K562 (cell line): ENCODE data around the gene TEX22. TPM values are rescaled to one million over a fixed set of nuclear protein-coding genes. Genes with fewer than 3 reads are reported as not detected.

Experiments used
- CREB3 ChIP-seq: fragments of 450-650 bp; conservative IDR thresholded peaks from 2 replicates; pipeline ENCODE4 v1.6.1; 2016; ENCODE audit warnings: missing genetic modification characterization, low read depth, mild to moderate bottlenecking, missing compliant biosample characterization, moderate library complexity
- DNMT1 ChIP-seq: fragments of 450-650 bp; IDR thresholded peaks from 2 replicates; pipeline ENCODE4 v1.6.1; 2016; ENCODE audit warnings: antibody characterized with exemption, mild to moderate bottlenecking
- E2F6 ChIP-seq, 2 experiments: IDR thresholded peaks; 2 replicates each; pipeline ENCODE4 v1.6.1; 2011; ENCODE audit warnings: borderline replicate concordance in 1 of 2, control low read depth in 1 of 2, low read depth in 1 of 2, low read length in 1 of 2, mild to moderate bottlenecking in 1 of 2, mixed read lengths in 1 of 2, moderate library complexity in 1 of 2; ENCODE audit not compliant: insufficient read depth in 1 of 2, insufficient read length in 1 of 2, poor library complexity in 1 of 2, severe bottlenecking in 1 of 2; ENCODE audit errors: extremely low read depth in 1 of 2
- E2F8 ChIP-seq: fragments of 450-650 bp; IDR thresholded peaks from 2 replicates; pipeline ENCODE4 v1.7.1; 2018; ENCODE audit warnings: mild to moderate bottlenecking, low read depth; ENCODE audit not compliant: partially characterized antibody
- FUS ChIP-seq: fragments of 200-400 bp; formaldehyde crosslinking; optimal IDR thresholded peaks from 2 replicates; pipeline ENCODE3; 2017; ENCODE audit warnings: low read depth, low read length
- GTF2F1 ChIP-seq: IDR thresholded peaks from 2 replicates; pipeline ENCODE4 v1.6.1; 2011; ENCODE audit warnings: low read depth, low read length, improper control_type of control experiment
- MCM2 ChIP-seq: fragments of 450-650 bp; IDR thresholded peaks from 2 replicates; pipeline ENCODE4 v1.6.1; 2017; ENCODE audit warnings: low read depth, mild to moderate bottlenecking
- PHF8 ChIP-seq: fragments of 200-600 bp; sonication (generic); IDR thresholded peaks from 2 replicates; pipeline ENCODE4 v1.6.1; 2012; ENCODE audit warnings: mixed run types, mild to moderate bottlenecking, inconsistent platforms, low read length, moderate library complexity, borderline replicate concordance
- PTBP1 ChIP-seq: fragments of 200-400 bp; formaldehyde crosslinking; IDR thresholded peaks from 2 replicates; pipeline ENCODE4 v1.6.1; 2017; ENCODE audit warnings: low read depth, low read length
- RCOR1 ChIP-seq, 2 experiments: IDR thresholded peaks; 2 replicates each; pipeline ENCODE4 v1.6.1; 2012; ENCODE audit warnings: low read depth in 2 of 2, low read length in 2 of 2, borderline replicate concordance in 1 of 2, improper control_type of control experiment in 1 of 2
- ZBTB49 ChIP-seq: sonication (generic); formaldehyde crosslinking; IDR thresholded peaks from 2 replicates; pipeline ENCODE4 v1.8.0; 2022; ENCODE audit warnings: missing genetic modification reagents, mild to moderate bottlenecking, borderline replicate concordance
- ZBTB9 ChIP-seq: fragments of 450-650 bp; formaldehyde crosslinking; IDR thresholded peaks from 2 replicates; pipeline ENCODE4 v1.4.0; 2020; ENCODE audit warnings: mild to moderate bottlenecking, moderate library complexity
- ZEB2 ChIP-seq: fragments of 450-650 bp; IDR thresholded peaks from 2 replicates; pipeline ENCODE4 v1.6.1; 2016
- ZNF282 ChIP-seq: sonication (generic); formaldehyde crosslinking; IDR thresholded peaks from 2 replicates; pipeline ENCODE4 v1.8.1; 2023; ENCODE audit warnings: missing genetic modification reagents
- ZNF3 ChIP-seq: fragments of 250-450 bp; sonication (Bioruptor Pico); IDR thresholded peaks from 2 replicates; pipeline ENCODE4 v1.5.0; 2021; ENCODE audit warnings: mild to moderate bottlenecking, moderate library complexity
- ZNF436 ChIP-seq: fragments of 250-450, 450-650 bp; sonication (Bioruptor Pico); formaldehyde crosslinking; IDR thresholded peaks from 2 replicates; pipeline ENCODE4 v1.7.0; 2020; ENCODE audit warnings: mild to moderate bottlenecking
- ZNF699 ChIP-seq: fragments of 250-450 bp; sonication (Bioruptor Pico); IDR thresholded peaks from 2 replicates; pipeline ENCODE4 v1.8.0; 2021; ENCODE audit warnings: mild to moderate bottlenecking, moderate library complexity; ENCODE audit not compliant: insufficient replicate concordance
- ZNF764 ChIP-seq: fragments of 250-450 bp; sonication (Bioruptor Pico); IDR thresholded peaks from 2 replicates; pipeline ENCODE4 v1.4.0; 2020; ENCODE audit warnings: low read depth, mild to moderate bottlenecking, moderate library complexity
- polyA plus RNA-seq, 8 experiments: library from polyadenylated mRNA; depleted of rRNA in 4 of 8; stranded (reverse) in 5 of 8; unstranded in 3 of 8; fragments of >200 nt; fragmentation: Nextera tagmentation in 2 of 8; fragmentation: Illumina TruSeq in 1 of 8; extraction: Ambion mirVana in 2 of 8; extraction: Trizol in 1 of 8; gene quantifications; 2 replicates each; pipeline versions ENCODE4 v1.2.1 to v1.2.3, GENCODE V29; 2011 to 2014; ENCODE audit warnings: inconsistent platforms in 1 of 8, missing spikeins in 1 of 8
- total RNA-seq, 7 experiments: library from RNA; depleted of rRNA in 6 of 7; stranded (reverse); fragments of >200 nt in 6 of 7; fragmentation: Illumina TruSeq in 2 of 7; extraction: Trizol in 2 of 7; gene quantifications; 2 replicates each; pipeline versions ENCODE4 v1.2.1 to v1.2.3, GENCODE V29; 2011 to 2021; ENCODE audit warnings: low replicate concordance in 1 of 7

Gene TEX22
- total and polyA plus RNA-seq, 9 of the 15 experiments (the other 6 are each of a cell fraction or from before 2014, with no cell fraction given), result 0.04 to 1.7 (median 0.23) TPM; not detected in 2

GRCh38 chr14:105419195-105420091 lies 21.1 kb downstream of the TEX22 start, which contains the start of gene MTA1 (continued):
- no peak for TF ChIP-seq E2F8
- no peak for TF ChIP-seq RCOR1 (IDR thresholded peaks at IDR 0.05; ENCODE audit: borderline replicate concordance in 1 of 2, low read depth in 2 of 2, low read length in 2 of 2)
- no peak for TF ChIP-seq ZNF3 (CRISPR knock-in tag)
- no peak for TF ChIP-seq DNMT1
- no peak for TF ChIP-seq FUS
- no peak for TF ChIP-seq ZEB2
- TF ChIP-seq PHF8, result peak; percentile 70; the same call in 1 of the 2 replicates
- TF ChIP-seq MCM2, result no peak
- no peak for TF ChIP-seq ZBTB9 (CRISPR knock-in tag)
- TF ChIP-seq ZNF436, result no peak
- peak in 1 of 2 experiments; percentile 19 for TF ChIP-seq E2F6 (IDR thresholded peaks at IDR 0.05; ENCODE audit: borderline replicate concordance in 1 of 2, extremely low read depth in 1 of 2, insufficient read depth in 1 of 2, insufficient read length in 1 of 2, low read depth in 1 of 2, low read length in 1 of 2, poor library complexity in 1 of 2, severe bottlenecking in 1 of 2)
- TF ChIP-seq ZBTB49, result no peak
- no peak for TF ChIP-seq ZNF699
- TF ChIP-seq ZNF764 (CRISPR knock-in tag), result no peak
- TF ChIP-seq CREB3 (tag), result no peak
- no peak for TF ChIP-seq GTF2F1
- no peak for TF ChIP-seq PTBP1
- TF ChIP-seq ZNF282 (CRISPR knock-in tag), result no peak
